Adrenal gland (tissue), 12 donors: Measurements from ENCODE around the gene CDC42. TPM values are rescaled to one million over a fixed set of nuclear protein-coding genes. Genes with fewer than 3 reads are reported as not detected.

Experiments used
- DNase-seq, 7 donors: peaks; one replicate each; pipeline ENCODE4 v3.0.0-alpha.2; 2019 to 2020
- H3K27ac ChIP-seq, 5 donors: fragments of 200-600 bp; sonication (generic) in 4 of 5; 1 replicate in 3 of 5; 2 replicates in 2 of 5; pipeline versions ENCODE4 v1.5.1 to v1.8.0; 2016 to 2020; ENCODE audit warnings: mild to moderate bottlenecking in 1 of 5
- H3K27me3 ChIP-seq: fragments of 200-600 bp; 2 replicates; pipeline ENCODE4 v1.8.0; 2021
- H3K36me3 ChIP-seq, 2 donors: fragments of 200-600 bp; replicated peaks in 1 of 2; 1 replicate in 1 of 2; 2 replicates in 1 of 2; pipeline versions ENCODE4 v1.5.1 to v1.8.0; 2018 to 2022
- H3K4me1 ChIP-seq, 2 donors: fragments of 200-600 bp; replicated peaks in 1 of 2; 1 replicate in 1 of 2; 2 replicates in 1 of 2; pipeline versions ENCODE4 v1.5.1 to v1.8.0; 2018 to 2021
- H3K4me3 ChIP-seq, 4 donors: fragments of 200-600 bp; sonication (generic) in 3 of 4; one replicate each; pipeline ENCODE4 v1.5.1; 2016 to 2018
- H3K9me3 ChIP-seq, 3 donors: fragments of 200-600 bp; sonication (generic) in 1 of 3; replicated peaks in 1 of 3; 1 replicate in 2 of 3; 2 replicates in 1 of 3; pipeline versions ENCODE4 v1.5.1 to v1.8.0; 2016 to 2021
- CTCF ChIP-seq, 6 experiments: fragments of 450-650 bp in 4 of 6; fragments of 200-600 bp in 2 of 6; sonication (generic) in 1 of 6; IDR thresholded peaks; 1 replicate in 5 of 6; 2 replicates in 1 of 6; pipeline versions ENCODE4 v1.5.1 to v1.8.0; 2016 to 2021; ENCODE audit warnings: antibody characterized with exemption in 6 of 6, mild to moderate bottlenecking in 2 of 6, moderate library complexity in 1 of 6
- POLR2A ChIP-seq, 2 donors: fragments of 450-650 bp; IDR thresholded peaks; one replicate each; pipeline ENCODE4 v1.6.1; 2017; ENCODE audit warnings: antibody characterized with exemption in 2 of 2, mild to moderate bottlenecking in 2 of 2, moderate library complexity in 1 of 2
- WGBS, 4 donors: extraction: QIAGEN DNeasy Blood & Tissue Kit in 2 of 4; methylation state at CpG; one replicate each; pipeline versions ENCODE4 v1.1.5 to v1.1.7; 2013 to 2017; 5-methylcytosine and 5-hydroxymethylcytosine counted together
- intact Hi-C, 2 donors: fragments of 100-400 bp; cut with DNase I; formaldehyde crosslinking; loops; one replicate each; pipeline versions ENCODE4 v1.14.1 to v1.15.0; 2022 to 2023
- polyA plus RNA-seq, 3 donors: library from polyadenylated mRNA; stranded (reverse); fragments of 200-250 nt in 2 of 3; fragments of 350-450 nt in 1 of 3; fragmentation: Illumina TruSeq in 1 of 3; extraction: RNeasy Lipid Tissue Mini Kit (QIAGEN cat#74804) in 1 of 3; gene quantifications; one replicate each; pipeline ENCODE4 v1.2.3, GENCODE V29; 2013 to 2014
- total RNA-seq, 9 donors: library from RNA; depleted of rRNA in 4 of 9; stranded (reverse); fragments of >200 nt in 4 of 9; fragments of 120-200 nt in 1 of 9; fragmentation: NEBNext Ultra II Directional in 1 of 9; extraction: Animal tissue kit (Norgen Biotek cat#: 25700) in 1 of 9; gene quantifications; one replicate each; pipeline versions ENCODE4 v1.1.0 to v1.2.4, GENCODE V29; 2013 to 2023
- donor health status: healthy with polysubstance abuse.
- donor health status: Bipolar disorder and iron deficiency.
- donor health status: DM: yes; HTN: yes; CAD: no.
- donor health status: DM: no; HTN: no; CAD: no.
- donor health status: DM: no; HTN: no; CAD: no.
- donor health status: DM: yes; HTN: yes; CAD: no.

Gene CDC42
- total and polyA plus RNA-seq, 12 donors: 69.6 to 351 (median 215) TPM

- no peaks in the 10 kb centered on the region for H3K9me3 ChIP-seq
- H3K27ac ChIP-seq: no peak overlapping the region
- 92 to 100% (median 97%) methylated on average over 1 to 12 of the region's 12 CpGs for WGBS, 4 donors
- no peak overlapping the region for H3K4me3 ChIP-seq
- TF ChIP-seq CTCF (IDR thresholded peaks at IDR 0.05) (no peak), POLR2A (IDR thresholded peaks at IDR 0.05) (no peak)
- no peak for DNase-seq
- intact Hi-C loops: no loop called here
- no peaks in the 10 kb centered on the region for H3K27me3 ChIP-seq
- H3K4me1 ChIP-seq: no peaks in the 10 kb centered on the region
- no peaks in the 10 kb centered on the region for H3K36me3 ChIP-seq
Observed at GRCh38 chr1:22126531-22126930, 74.0 kb downstream of the CDC42 start.

GRCh38 chr1:22127248-22127647 is 74.7 kb downstream of the CDC42 start:
- H3K4me3 ChIP-seq: no peak overlapping the region
- no peak overlapping the region for H3K27ac ChIP-seq
- H3K4me1 ChIP-seq: peaks cover 0 to 4% of the 10 kb centered on the region in 2 donors
- H3K36me3 ChIP-seq: no peaks in the 10 kb centered on the region
- intact Hi-C loops: no loop called here
- 70 to 89% (median 77%) methylated on average over 6 of the region's 6 CpGs for WGBS, 4 donors
- no peak for TF ChIP-seq CTCF (IDR thresholded peaks at IDR 0.05)
- no peak for TF ChIP-seq POLR2A (IDR thresholded peaks at IDR 0.05)
- no peaks in the 10 kb centered on the region for H3K27me3 ChIP-seq
- DNase-seq: no peak
- H3K9me3 ChIP-seq: no peaks in the 10 kb centered on the region

GRCh38 chr1:22127731-22128130 is 75.2 kb downstream of the CDC42 start:
- no peaks in the 10 kb centered on the region for H3K27me3 ChIP-seq
- no peak for DNase-seq
- peaks cover 0 to 7% of the 10 kb centered on the region in 2 donors for H3K4me1 ChIP-seq
- H3K9me3 ChIP-seq: no peaks in the 10 kb centered on the region
- H3K36me3 ChIP-seq: no peaks in the 10 kb centered on the region
- 63 to 98% (median 94%) methylated on average over 3 of the region's 3 CpGs for WGBS, 4 donors
- intact Hi-C loops: no loop called here
- no peak overlapping the region for H3K4me3 ChIP-seq
- TF ChIP-seq POLR2A (IDR thresholded peaks at IDR 0.05) (no peak), CTCF (IDR thresholded peaks at IDR 0.05) (no peak)
- no peak overlapping the region for H3K27ac ChIP-seq

- no peak for TF ChIP-seq POLR2A (IDR thresholded peaks at IDR 0.05)
- no peak for TF ChIP-seq CTCF (IDR thresholded peaks at IDR 0.05)
- Histone ChIP-seq H3K4me1 (peaks cover 0 to 7% of the 10 kb centered on the region in 2 donors), H3K27ac (no peak overlapping the region), H3K36me3 (no peaks in the 10 kb centered on the region), H3K9me3 (no peaks in the 10 kb centered on the region), H3K4me3 (no peak overlapping the region), H3K27me3 (no peaks in the 10 kb centered on the region)
- intact Hi-C loops: no loop called here
- DNase-seq: no peak
- 71 to 86% (median 78%) methylated on average over 11 to 12 of the region's 12 CpGs for WGBS, 4 donors
Observed at GRCh38 chr1:22128392-22128791, 75.9 kb downstream of the CDC42 start.
